HG02571 (cell line): ENCODE measurements around the gene MTCL1.

ENCODE experiments used
- ATAC-seq: cut with Tn5 transposase; IDR thresholded peaks from one replicate; pipeline ENCODE4 v1.9.1; 2021; ENCODE audit warnings: mild to moderate bottlenecking, moderate library complexity; ENCODE audit not compliant: unreplicated experiment

The MTCL1 gene

GRCh38 chr18:8826971-8827370 lies 121.6 kb downstream of the MTCL1 start:
- no peak for ATAC-seq

- no peak for ATAC-seq
Measured at GRCh38 chr18:8828300-8828699, 122.9 kb downstream of the MTCL1 start.

- no peak for ATAC-seq
Measured at GRCh38 chr18:8828798-8829197, 123.4 kb downstream of the MTCL1 start.

GRCh38 chr18:8830067-8831060 lies 125.0 kb downstream of the MTCL1 start:
- no peak for ATAC-seq

- no peak for ATAC-seq
Measured at GRCh38 chr18:8831112-8831511, 125.8 kb downstream of the MTCL1 start.

- ATAC-seq, result no peak
Measured at GRCh38 chr18:8831531-8831930, 126.2 kb downstream of the MTCL1 start.

- ATAC-seq, result no peak
Measured at GRCh38 chr18:8833480-8833879, 128.1 kb downstream of the MTCL1 start.

GRCh38 chr18:8834881-8835280 lies 129.5 kb downstream of the MTCL1 start:
- no peak for ATAC-seq

GRCh38 chr18:8835521-8835953 lies 130.2 kb downstream of the MTCL1 start:
- ATAC-seq, result no peak

- ATAC-seq, result no peak
Measured at GRCh38 chr18:8839281-8839680, 133.9 kb downstream of the MTCL1 start.

- no peak for ATAC-seq
Measured at GRCh38 chr18:8841781-8842485, 136.6 kb downstream of the MTCL1 start.

- ATAC-seq, result no peak
Measured at GRCh38 chr18:8842506-8842905, 137.2 kb downstream of the MTCL1 start.

- no peak for ATAC-seq
Measured at GRCh38 chr18:8843005-8843404, 137.6 kb downstream of the MTCL1 start.

- ATAC-seq, result no peak
Measured at GRCh38 chr18:8844721-8845148, 139.4 kb downstream of the MTCL1 start.

- ATAC-seq, result no peak
Measured at GRCh38 chr18:8845506-8845905, 140.2 kb downstream of the MTCL1 start.

GRCh38 chr18:8847066-8847755 lies 141.9 kb downstream of the MTCL1 start:
- ATAC-seq, result no peak

GRCh38 chr18:8847900-8848299 lies 142.5 kb downstream of the MTCL1 start:
- ATAC-seq, result no peak

GRCh38 chr18:8848541-8848940 lies 143.2 kb downstream of the MTCL1 start:
- ATAC-seq, result no peak

- no peak for ATAC-seq
Measured at GRCh38 chr18:8849696-8850095, 144.3 kb downstream of the MTCL1 start.

GRCh38 chr18:8851659-8852058 lies 146.3 kb downstream of the MTCL1 start:
- no peak for ATAC-seq

GRCh38 chr18:8854550-8854949 lies 149.2 kb downstream of the MTCL1 start:
- no peak for ATAC-seq
